DMS79 treated with DMSO at 0.1 percent for 48 hours (cell line): Measurements from ENCODE around the gene CPLX1.

Experiments
- DNase-seq: peaks from one replicate; lab custom pipeline; 2025; lab: John Stamatoyannopoulos, UW

Gene CPLX1

DNA sequence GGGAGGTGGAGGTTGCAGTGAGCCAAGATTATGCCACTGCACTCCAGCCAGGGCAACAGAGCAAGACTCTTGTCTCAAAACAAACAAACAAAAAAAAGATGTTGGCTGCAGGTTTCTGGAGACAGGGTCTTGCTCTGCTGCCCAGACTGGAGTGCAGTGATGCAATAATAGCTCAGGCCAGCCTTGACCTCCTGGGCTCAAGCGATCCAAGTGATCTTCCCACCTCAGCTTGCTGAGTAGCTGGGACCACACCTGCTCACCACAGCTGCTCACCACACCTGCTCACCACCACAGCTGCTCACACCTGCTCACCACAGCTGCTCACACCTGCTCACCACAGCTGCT is 29.9 kb upstream of the CPLX1 start:
- no peak for DNase-seq

DNA sequence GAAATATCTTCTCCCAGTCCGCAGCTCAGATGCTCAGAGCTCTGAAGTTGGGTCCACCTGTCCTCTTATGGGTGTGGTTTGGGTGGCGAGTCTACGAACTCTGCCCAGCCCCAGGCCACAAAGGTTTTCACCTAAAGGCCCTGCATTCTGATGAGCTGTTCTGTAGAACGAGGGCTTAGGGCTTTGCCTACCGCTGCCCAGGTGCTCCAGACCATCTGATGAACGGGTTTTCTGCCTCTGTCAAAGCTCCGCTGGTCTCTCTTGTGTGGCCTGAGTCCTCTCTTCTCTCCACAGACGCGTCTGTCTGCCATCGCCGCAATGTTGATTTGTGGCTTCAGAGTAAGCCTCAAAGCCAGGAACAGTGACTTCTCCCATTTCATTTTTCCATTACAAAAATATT is 28.4 kb upstream of the CPLX1 start:
- no peak for DNase-seq

DNA sequence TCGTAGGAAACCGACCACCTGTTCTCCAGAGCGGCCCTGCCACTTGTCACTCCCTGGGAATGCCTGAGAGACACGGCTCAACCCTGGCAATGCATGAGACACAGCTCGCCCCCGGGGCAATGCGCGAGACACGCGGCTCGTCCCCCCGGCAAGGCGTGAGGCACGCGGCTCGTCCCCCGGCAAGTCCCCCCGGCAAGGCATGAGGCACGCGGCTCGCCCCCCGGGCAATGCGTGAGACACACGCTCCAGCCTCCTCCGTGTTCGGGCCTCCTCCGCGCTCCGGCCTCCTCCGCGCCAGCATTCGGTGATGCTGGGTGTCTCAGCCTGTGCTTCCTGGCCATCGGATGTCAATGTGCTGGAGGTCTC is 27.5 kb upstream of the CPLX1 start:
- no peak for DNase-seq

DNA sequence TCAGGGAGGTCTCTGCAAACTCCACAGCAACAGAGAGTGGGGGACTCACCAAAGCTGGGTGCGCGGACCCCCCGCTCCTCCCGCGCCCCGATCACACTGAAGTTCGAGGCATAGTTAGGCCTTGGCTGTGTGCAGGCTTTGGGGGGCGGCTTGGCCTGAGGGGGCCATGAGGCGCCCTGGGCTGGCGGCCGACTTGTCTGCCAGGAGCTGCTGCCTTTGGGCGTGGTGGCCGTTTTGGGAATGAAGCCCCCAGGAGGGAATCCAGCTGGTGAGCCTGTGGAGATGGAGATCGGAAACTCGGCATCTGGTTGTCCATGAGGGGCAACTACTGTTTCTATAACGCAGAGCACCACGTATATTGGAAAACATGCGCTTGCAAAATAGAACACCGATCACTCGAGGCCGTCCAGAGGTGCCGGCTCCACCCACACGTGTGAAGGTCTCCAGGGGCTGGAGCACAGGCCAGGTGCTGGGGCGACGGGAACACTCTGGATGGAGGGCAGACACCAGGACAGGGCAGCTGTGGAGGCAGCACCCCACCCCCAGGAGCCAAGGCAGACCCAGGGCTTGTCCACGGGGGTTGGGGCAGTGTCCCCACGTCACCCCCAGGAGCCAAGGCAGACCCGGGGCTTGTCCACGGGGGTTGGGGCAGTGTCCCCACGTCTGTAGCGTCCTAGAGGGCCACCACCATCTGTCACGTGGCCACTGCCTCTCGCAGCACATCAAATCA is 25.9 kb upstream of the CPLX1 start:
- no peak for DNase-seq

DNA sequence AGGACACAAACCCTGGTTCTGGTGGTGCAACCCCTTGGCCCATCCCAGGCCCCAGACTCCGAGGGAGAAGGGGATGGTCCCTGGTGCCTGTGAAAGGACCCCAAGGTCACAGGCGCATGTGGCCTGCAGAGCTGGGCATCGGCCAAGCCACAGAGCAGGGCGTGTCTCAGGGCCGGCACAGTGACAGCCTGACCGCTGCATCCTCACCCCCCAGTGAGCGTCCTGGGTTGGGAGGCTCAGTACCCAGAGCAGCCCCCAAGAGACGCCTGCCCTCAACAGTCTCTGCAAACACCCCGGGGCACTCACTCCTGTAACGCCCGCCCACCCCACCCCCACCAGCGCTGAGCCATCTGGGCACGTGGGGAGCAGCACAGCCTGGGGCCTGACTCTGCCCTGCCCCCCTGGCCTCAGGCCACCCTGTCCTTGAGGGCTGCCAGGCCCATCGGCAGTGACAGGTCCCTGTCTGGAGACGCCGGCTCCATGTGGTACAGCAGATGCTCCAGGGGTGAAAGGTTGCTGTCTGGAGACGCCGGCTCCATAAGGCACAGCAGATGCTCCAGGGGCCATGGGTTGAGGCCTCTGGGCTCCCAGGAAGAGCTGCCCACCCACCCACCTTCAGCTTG is 24.5 kb upstream of the CPLX1 start:
- DNase-seq = no peak

DNA sequence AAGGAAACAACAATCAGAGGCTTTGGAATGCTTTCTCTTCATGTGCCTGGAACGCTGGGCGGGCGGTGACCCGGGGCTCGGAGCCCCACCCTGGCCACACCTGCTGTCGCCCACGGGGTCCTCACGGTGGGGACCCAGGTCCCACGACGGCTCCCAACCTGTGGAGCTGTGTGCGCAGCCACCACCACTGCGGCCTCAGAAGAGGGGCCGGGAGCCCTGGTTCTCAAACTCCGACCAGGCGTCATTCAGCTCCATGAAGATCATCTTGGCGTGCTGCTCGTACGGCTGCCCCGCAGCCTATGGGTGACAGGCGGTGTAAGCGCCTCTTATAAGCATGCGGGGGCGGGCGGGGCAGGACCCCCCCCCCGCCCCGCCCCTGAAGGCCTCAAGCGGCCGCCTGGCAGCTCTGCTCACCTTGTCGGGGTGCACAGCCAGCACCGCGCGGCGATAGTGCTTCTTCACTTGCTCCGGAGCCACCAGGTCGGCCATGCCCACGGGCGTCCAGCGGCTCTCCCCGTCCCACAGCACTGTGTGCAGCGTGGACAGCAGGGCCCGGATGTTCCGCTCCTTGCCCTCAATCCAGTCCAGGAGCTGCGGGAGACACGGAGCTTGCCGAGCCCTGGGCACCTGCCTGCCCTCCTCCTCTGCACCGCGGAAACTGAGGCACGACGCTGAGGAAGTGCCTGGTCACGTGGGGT is 23.7 kb upstream of the CPLX1 start:
- no peak for DNase-seq

DNA sequence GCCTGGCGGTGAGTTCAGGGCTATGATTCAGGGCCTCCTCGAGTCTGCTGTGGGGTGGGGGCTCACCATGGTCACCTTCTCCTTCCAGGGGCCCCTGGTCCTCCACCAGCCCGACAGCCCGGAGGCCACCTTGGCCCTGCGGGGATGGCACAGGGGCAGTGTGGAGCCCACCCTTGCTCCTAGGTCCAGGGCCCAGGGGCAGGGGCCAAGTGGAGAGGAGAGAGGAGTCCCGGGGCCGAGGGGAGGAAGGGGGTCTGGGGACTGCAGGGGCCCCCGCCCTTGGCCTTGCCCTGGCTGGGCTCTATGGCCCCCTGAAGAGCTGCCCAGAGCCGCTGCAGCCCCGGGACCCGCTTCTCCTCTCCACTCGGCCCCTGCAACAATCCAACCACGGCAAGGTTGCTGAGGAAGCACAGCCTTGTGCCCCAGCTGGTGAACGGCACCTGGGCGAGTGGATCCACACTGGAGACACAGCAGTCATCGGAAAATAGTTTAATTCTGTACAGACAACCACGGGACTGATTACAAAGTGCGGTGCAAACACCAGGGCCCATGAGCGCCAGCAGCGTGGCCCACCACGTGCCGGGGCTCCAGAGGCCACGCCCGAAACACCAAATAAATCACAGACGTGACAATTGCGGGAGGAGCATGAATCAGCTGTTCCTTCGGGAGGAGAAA is 23.0 kb upstream of the CPLX1 start:
- DNase-seq = no peak

DNA sequence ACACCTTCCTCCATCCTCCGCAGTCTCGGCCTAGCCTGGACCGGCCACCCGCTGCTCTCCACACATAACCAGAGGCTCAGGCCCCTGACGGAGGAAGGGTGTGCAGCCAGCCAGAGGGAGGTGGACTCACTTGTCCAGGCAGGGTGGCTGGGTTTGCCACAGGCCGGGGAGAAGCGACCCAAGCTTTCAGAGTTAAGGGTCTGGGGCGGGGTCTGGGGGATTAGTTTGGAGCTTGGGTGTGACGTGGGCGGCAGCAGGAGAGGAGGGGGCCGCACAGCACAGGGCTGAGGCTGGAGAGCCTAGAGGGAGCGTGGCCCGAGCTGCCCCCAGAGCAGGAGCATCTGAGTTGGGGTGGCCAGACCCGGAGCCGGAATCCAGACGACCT is 22.4 kb upstream of the CPLX1 start:
- no peak for DNase-seq

DNA sequence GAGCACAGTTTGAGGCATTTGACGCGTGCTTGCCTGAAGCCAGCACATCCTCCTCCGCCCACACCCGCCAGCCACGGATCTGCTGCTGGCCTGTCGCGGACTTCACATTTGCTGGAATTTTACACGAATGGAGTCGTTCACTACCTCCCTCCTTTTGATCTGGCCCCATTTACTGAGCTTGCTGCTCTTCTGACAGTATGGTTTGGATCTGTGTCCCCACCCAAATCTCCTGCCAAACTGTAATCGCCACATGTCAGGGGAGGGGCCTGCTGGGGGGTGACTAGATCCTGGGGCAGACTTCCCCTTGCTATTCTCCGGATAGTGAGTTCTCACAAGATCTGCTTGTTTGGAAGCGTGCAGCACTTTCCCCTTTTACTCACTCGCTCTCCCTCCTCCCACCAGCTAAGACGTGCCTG is 19.9 kb upstream of the CPLX1 start:
- DNase-seq = no peak

DNA sequence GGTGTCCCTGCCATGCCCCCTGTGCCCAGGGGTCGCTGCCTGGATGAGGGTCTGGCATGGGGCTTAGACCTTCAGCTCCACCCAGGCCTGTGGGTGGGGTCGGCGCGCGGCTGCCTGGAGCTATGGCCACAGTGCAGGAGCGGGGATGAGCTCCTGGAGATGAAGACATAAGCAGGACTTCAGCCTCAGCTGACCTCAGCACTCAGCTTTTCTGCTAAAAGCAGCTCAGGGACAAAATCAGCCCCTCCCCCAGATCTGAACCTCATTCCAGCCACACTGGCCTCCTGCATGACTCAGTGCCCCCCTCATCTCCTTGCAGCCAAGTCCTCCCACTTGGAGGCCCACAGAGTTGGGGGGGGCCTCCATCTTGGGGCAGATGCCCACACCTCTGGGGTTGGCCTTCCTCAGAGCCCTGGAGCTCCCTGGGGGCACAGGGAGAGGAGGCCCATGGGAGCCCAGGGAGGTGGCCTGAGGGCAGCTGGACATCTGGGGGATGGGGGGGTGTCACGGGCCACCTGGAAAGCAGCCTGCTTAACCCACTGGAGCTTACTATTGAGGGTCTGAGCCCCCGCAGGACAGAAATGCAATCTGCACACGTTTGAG is 19.4 kb upstream of the CPLX1 start:
- no peak for DNase-seq

DNA sequence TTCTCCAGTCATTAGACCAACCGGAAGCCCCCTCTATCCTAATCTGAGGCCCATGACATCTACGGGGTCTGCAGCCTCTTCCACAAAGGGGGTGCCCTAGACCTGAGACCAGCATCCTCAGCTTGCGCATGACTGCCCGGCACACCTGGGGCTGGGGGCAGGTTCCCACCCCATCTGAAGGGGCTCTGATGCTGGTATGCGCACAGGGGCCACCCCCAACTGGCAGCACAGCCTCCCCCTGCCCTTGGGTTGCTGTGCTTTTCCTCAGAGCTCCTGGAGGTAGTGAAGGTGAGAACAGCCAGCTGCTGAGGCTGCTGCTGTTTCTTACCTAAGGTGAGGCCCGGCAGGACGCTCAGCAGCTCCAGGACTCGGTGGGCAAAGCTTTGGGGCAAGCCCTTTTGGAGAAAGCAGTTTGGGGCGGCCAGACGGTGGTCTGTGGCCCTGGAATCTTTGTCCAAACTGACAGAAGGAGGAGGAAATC is 18.9 kb upstream of the CPLX1 start:
- no peak for DNase-seq

DNA sequence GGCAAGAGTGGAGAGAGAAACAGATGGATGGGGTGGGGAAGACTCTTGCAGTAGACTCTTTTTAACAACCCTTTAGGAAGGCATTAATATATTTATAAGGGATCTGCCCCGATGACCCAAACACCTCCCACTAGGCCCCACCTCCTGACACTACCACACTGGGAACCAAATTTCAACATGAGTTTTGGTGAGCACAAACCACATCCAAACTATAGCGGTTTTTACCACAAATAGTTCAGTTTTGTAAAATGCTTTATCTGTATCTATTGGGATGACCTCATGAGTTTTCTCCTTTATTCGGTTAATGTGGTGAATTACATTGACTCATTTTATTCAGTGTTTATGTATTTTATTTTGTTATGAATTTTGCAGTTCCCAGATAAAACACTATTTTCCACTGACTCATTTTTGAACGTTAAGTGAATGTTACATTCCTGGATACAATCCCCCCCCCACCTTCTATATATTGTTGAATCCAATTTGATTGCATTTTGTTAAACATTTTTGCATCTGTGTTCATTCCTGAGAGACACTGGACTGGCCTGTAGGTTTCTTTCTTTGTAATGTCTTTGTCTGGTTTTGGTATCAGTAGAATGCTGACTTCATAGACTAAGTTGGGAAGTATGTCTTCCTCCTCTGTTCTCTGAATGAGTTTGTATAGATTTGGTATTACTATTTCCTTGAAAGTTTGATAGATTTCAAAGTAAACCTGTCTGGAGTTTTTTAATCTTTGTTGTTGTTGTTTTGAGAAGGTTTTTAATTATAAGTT is 13.9 kb upstream of the CPLX1 start:
- DNase-seq = no peak

DNA sequence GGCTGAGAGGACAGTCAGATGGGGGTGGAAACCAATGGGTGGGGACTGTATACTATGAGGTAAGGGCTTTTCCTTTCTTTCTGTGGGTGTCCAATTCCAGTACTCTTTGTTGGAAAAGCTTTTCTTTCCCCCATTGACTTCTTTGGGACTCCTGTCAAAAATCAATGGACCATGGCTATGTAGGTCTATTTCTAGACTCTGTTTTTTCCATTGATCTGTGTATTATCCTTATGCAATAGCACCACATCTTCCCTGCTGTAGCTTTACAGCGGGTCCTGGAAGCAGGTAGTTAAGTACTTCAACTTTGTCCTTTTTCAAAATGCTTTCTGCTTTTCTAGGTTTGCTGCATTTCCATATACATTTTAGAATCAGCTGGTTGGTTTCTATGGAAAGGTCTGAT is 11.8 kb upstream of the CPLX1 start:
- DNase-seq = no peak

DNA sequence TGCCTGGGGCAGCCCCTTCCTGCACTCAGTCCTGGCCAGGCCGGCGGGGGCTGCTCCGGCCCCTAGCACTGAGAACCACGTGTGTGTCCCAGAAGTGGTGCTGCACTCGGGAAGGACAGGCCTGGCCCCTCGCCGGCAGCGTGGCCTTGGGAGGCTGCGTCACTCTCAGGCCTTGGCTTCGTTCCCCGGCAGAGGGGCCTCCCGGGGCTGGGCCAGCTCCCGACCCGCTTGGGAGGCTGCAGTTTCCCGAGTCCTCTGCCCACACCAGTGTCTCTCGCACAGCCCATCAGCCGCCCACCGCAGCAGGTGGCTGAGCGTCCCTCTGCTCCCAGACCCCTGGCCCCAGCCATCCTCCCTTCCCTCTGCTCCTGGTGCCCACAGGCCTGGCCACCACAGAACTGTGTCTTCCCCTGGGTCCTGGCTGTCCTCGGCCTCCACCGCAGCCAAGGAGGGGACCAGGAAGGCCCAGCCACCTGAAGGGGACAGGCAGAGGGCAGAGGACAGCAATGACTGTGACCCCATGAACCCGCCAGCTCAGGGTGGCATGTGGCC is 10.9 kb upstream of the CPLX1 start:
- no peak for DNase-seq

DNA sequence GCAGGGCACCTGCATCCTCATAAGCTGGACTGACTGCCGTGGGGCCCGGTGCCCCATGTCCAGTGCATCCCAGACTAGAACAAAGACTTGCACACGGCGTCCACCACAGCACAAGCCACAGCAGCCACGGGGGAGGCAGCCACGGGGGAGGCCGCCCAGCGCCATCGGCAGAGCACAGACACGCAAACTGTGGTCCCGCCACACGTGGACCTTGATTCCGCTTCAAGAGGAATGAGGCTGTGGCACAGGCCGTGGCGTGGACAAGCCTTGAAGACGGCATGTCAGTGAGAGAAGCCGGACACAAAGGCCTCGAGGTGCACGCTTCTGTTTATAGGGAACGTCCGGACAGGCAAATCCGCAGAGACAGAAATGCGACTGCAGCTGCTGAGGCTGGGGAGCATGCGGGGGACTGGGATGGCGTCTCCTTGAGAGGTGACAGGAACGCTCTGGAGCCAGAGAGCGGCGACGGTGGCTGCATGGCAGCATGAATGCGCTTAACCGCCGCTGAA is 10.1 kb upstream of the CPLX1 start:
- no peak for DNase-seq

DNA sequence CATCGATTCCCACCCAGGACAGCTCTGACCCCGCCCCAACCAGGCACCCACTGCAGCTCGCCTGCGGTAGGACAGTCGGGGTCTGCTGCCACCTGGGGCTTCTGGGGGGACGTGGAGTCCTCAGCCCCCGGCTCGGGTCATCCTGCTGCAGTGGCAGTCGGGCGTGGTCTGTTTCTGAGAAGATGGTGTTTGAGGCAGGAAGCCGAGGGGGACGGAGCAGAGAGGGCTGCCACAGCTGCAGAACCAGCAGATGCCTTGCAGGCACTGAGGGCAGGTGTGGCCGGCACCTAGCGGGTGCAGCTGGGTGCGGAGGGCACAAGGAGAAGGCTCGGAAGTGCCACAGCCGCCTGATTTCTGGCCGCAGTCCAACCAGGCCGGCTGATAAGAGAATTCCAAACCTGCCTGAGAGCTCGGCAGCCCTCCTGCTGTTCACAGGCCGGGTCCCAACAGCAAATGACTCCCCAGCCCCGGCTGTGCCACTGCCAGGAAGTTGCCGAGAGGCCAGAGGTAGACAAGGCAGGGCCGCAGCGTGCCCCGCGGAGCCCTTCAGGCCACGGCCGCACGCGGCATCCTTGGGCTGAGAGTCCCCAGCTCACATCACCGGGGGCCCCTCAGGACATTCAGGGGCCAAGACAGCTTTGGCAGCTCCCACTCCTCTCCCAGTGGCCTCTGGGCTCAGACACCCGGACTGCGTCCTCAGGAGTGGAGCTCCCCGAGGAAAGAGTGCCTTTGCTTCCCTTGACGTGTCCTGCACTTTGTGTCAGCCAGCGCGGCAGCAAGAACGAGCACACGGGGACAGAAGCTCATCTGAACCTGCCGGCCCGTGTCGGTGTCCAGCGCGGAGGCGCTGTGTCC is 9.4 kb upstream of the CPLX1 start:
- peak; percentile 35 for DNase-seq

DNA sequence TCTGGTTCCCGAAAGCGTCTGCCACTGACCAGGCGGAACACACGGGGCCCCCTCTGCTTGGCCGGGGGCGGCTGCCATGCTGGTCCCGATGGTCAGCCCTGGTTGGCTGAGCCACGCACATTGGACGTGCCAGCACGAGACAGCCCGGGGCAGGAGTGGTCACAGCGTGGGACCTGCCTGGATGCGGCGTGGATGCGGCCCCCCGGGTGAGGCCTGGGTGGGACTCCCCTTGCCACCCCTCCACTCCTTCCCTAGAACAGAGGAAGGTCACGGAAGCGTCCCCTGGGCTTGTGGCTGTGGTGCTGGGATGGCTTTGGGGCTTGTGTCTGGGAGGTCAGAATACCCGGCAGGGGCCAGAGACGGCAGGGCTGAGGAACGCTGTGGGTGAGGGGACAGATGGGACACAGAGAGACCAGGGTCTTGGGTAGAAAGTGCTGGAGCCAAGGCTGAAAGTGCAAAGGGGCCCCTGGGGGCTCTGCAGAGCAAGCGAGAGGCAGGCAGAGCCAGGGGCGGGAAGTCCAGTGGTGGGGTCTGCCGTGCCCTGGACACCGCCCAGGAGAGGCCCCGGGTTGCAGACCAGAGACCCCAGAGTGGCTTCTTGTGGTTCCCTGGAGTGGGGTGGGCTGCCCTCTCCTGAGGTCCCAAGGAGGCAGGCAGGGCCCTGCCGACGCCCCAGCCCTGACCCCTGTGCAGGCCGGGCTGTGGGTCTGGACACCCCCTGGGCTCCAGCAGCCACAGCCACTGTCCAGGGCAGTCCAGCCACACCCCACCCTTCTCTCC is 8.6 kb upstream of the CPLX1 start:
- DNase-seq = no peak

DNA sequence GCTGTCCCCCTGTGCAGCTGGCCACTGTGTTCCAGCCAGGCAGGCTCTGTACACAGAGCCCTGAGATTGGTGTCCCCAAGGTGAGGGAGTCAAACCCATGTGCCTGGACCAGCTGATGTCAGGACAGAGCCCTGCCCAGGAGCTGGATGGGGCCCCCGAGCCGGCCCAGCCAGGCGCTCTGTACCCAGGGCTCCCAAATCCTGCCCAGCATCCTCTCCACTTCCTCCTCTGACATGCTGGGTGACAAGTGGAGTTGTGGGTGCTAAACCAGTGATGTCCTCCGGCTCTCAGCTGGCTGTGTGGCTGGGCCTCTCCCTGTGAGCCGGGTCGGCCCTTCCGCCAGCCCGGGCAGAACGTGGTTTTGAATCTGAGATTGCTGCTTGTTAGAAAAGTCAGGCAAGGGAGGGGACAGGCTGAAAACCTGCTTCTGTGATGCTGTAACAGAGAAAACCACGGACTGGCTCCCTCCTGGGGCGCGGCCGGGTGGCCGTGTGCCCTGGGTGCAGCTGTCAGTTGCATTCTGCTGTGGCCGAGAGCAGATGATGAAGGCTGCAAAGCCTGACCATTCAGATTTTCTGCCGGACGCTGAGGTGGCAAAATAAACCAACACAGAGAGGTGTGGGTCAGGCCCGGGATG is 7.9 kb upstream of the CPLX1 start:
- DNase-seq = no peak

DNA sequence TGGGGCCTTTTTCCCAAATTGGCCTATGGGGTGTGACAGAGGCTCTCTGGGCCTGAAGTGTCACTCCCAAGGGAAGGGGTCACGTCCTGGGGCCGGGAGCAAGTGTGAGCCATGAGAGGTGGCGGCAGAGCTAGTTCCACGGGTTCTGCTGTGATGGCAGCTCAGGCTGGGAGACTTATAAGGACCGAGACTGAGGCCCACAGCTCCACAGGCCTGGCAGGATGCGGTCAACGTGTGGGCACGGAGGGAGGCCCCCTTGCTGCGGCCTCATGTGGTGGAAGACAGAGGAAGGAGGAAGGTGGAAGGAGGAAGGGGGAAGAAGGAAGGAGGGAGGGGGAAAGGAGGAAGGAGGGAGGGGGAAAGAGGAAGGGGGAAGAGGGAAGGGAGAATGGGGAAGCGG is 7.2 kb upstream of the CPLX1 start:
- no peak for DNase-seq
